Skeletal muscle satellite cell (primary cell): ENCODE measurements around the gene LEFTY2.

Experiments used
- H3K27me3 ChIP-seq: 2 replicates; pipeline ENCODE4 v1.7.0; 2013; ENCODE audit warnings: low read length; ENCODE audit not compliant: control insufficient read depth, insufficient read depth
- H3K36me3 ChIP-seq: 2 replicates; pipeline ENCODE4 v1.7.0; 2013; ENCODE audit warnings: mild to moderate bottlenecking, control low read depth, low read length; ENCODE audit not compliant: insufficient read depth
- H3K4me1 ChIP-seq: 2 replicates; pipeline ENCODE4 v1.7.0; 2013; ENCODE audit warnings: low read length; ENCODE audit not compliant: control insufficient read depth, insufficient read depth
- H3K4me2 ChIP-seq: 2 replicates; pipeline ENCODE4 v1.7.0; 2013; ENCODE audit warnings: mild to moderate bottlenecking, low read length
- H3K4me3 ChIP-seq: 2 replicates; pipeline ENCODE4 v1.7.0; 2013; ENCODE audit warnings: low read length
- H3K9ac ChIP-seq: 2 replicates; pipeline ENCODE4 v1.7.0; 2013; ENCODE audit warnings: mild to moderate bottlenecking, low read depth, low read length, moderate library complexity
- H3K9me3 ChIP-seq: replicated peaks from 2 replicates; pipeline ENCODE4 v1.7.0; 2013; ENCODE audit warnings: mild to moderate bottlenecking, control low read depth, low read length

Gene LEFTY2

DNA sequence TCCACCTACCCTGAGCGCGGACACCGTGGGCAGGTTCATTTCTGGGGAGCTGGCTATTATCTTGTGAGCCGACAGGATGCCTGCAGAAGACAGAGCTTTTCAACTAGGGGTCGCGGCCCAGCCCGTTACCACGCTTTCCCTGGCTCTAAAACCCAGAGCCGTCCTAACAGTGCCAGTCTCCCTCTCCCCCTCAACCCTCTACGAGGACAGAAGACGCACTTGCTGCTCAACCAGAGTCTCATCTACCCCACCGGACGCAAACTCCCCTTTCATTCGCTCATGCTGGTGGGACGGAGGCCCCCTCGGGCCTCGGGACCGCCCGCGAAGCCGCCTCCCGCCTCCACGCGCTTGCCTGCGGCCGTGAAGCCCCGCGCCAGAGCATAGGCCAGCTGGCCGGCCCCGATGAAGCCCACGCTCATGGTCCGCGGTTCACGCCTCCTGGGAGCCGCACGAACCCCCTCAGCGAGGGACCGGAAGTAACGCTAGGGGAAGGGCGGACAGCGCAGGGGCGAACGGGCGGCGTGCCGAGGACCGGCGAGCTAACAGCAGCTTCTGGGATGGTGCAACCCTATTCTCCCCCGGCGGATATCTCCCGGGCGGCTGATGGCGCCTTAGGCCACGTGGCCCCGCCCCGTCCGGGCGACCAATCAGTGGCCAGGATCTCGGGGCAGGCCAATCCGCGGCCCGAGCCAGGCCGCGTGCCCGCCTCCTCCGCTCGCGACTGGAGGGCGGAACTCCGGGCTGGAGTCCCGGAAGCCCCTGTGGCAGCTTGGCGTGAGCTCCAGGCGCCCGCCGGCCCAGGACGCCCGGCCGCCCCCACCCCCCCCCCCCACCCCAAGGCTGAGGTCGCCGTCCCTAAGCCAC lies 17.1 kb downstream of the LEFTY2 start, which contains the start of gene PYCR2:
Gene PYCR2 (minus strand): TSS at position 559 of the 864 bp plus-strand sequence. CDS start 140 bp downstream, at position 419.
- peak within 1 kb of the TSS; percentile 97 for H3K9ac ChIP-seq
- no peaks in the 10 kb centered on the region for H3K9me3 ChIP-seq
- peaks cover 21% of the 10 kb centered on the region for H3K36me3 ChIP-seq
- peaks cover 35% of the 10 kb centered on the region for H3K4me1 ChIP-seq
- peak within 1 kb of the TSS; percentile 91 for H3K4me2 ChIP-seq
- H3K27me3 ChIP-seq = no peaks in the 10 kb centered on the region
- H3K4me3 ChIP-seq = peak within 1 kb of the TSS; percentile 85

DNA sequence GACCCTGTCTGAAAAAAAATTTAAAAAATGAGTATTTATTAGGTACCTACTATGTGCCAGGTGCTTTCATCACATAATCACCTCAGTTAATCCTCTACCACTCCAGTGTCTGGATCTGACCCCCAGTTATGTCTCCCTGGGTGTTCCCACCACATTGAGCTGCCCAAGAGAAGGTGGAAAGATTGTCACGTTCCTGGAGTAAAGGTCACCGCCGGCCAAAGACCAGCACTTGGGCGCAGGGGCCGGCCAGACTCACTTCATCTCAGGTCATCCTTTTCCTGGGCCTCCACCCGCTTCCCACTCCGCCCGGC lies 17.7 kb downstream of the LEFTY2 start:
- peaks cover 35% of the 10 kb centered on the region for H3K4me1 ChIP-seq

GRCh38 chr1:225921734-225922709 lies 19.0 kb downstream of the LEFTY2 start:
- H3K4me1 ChIP-seq = peaks cover 35% of the 10 kb centered on the region
- H3K9ac ChIP-seq = no peak overlapping the region
- H3K27me3 ChIP-seq = no peaks in the 10 kb centered on the region
- no peak overlapping the region for H3K4me3 ChIP-seq
- no peak overlapping the region for H3K4me2 ChIP-seq
- H3K36me3 ChIP-seq = peaks cover 34% of the 10 kb centered on the region
- no peaks in the 10 kb centered on the region for H3K9me3 ChIP-seq

More for the DNA sequence above, 17.7 kb downstream of the LEFTY2 start:
- Histone ChIP-seq H3K9ac (peak overlapping the region; percentile 97), H3K9me3 (no peaks in the 10 kb centered on the region), H3K27me3 (no peaks in the 10 kb centered on the region), H3K4me3 (peak overlapping the region; percentile 85), H3K36me3 (peaks cover 24% of the 10 kb centered on the region), H3K4me2 (peak overlapping the region; percentile 83)

DNA sequence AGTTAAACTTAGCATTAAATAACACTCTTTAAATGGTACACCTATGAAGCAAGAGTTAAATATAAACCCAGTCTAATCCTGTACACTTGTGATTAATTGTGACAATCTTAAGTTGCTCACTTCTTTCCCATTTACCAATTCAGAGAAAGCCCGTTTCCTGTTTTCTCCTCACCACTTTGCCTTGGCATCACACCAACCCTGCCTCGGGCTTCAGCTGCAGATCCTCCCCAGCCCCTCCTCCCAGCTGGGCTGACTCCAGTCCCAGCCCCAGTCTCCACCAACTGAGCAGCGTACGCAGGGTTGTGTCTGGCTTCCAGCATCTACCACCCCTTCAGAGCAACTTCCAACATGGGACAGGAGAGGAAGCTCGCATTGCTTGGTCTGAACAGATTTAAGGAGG lies 21.1 kb downstream of the LEFTY2 start:
- Histone ChIP-seq H3K4me2 (peak overlapping the region; percentile 4), H3K4me3 (no peak overlapping the region), H3K27me3 (no peaks in the 10 kb centered on the region), H3K9me3 (no peaks in the 10 kb centered on the region), H3K9ac (no peak overlapping the region), H3K4me1 (peaks cover 28% of the 10 kb centered on the region), H3K36me3 (peaks cover 41% of the 10 kb centered on the region)

DNA sequence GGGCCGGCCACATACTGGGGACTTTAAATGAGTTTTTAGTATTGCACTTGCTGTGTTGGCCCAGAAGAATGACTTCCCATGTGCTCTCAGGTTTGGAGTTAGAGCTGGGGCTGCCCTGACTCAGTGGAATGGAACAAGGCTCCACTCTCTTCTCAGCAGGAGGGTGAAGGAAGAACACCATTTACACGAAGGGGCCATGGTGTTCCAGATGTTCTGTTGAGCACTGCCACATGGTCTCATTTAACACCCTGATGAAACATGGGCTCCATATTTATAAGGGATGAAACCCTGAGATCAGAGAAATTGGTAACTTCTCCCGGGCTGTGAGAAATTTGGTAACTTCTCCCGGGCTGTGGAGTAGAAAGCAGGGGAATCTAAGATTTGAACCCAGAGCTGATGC lies 22.7 kb downstream of the LEFTY2 start:
- H3K9ac ChIP-seq = no peak overlapping the region
- no peaks in the 10 kb centered on the region for H3K27me3 ChIP-seq
- no peaks in the 10 kb centered on the region for H3K9me3 ChIP-seq
- H3K4me3 ChIP-seq = no peak overlapping the region
- peaks cover 21% of the 10 kb centered on the region for H3K4me1 ChIP-seq
- peaks cover 41% of the 10 kb centered on the region for H3K36me3 ChIP-seq
- no peak overlapping the region for H3K4me2 ChIP-seq

- H3K36me3 ChIP-seq = peaks cover 38% of the 10 kb centered on the region
- no peak overlapping the region for H3K4me2 ChIP-seq
- peaks cover 14% of the 10 kb centered on the region for H3K4me1 ChIP-seq
These were observed 23.5 kb downstream of the LEFTY2 start for GRCh38 chr1:225917536-225917935.

DNA sequence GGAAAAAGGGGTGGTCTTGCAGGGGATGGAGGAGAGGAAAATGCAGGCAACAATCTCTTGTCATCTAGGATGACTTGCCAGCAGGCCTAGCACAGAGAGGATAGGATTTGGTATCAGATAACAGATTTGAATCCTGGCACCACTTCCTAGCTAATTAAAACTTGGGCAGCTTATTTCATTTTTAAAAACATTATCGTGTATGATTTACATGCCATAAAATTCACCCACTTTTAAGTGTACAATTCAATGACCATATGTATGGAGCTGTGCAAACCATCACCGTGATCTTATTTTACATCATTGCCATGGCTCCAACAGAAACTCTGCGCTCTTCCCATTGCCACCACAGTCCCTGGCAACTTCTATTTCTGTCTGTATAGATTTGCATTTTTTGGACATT lies 23.9 kb downstream of the LEFTY2 start:
- Histone ChIP-seq H3K4me3 (no peak overlapping the region), H3K27me3 (no peaks in the 10 kb centered on the region), H3K9me3 (no peaks in the 10 kb centered on the region), H3K36me3 (peaks cover 33% of the 10 kb centered on the region), H3K9ac (no peak overlapping the region), H3K4me2 (no peak overlapping the region), H3K4me1 (peaks cover 10% of the 10 kb centered on the region)

More at GRCh38 chr1:225917536-225917935, 23.5 kb downstream of the LEFTY2 start:
- no peak overlapping the region for H3K9ac ChIP-seq
- H3K27me3 ChIP-seq = no peaks in the 10 kb centered on the region
- no peak overlapping the region for H3K4me3 ChIP-seq
- no peaks in the 10 kb centered on the region for H3K9me3 ChIP-seq

GRCh38 chr1:225915538-225915991 lies 25.5 kb downstream of the LEFTY2 start:
- peaks cover 21% of the 10 kb centered on the region for H3K36me3 ChIP-seq
- peaks cover 9% of the 10 kb centered on the region for H3K4me1 ChIP-seq
- H3K9ac ChIP-seq = no peak overlapping the region
- H3K4me2 ChIP-seq = no peak overlapping the region
- no peak overlapping the region for H3K4me3 ChIP-seq
- no peaks in the 10 kb centered on the region for H3K9me3 ChIP-seq
- H3K27me3 ChIP-seq = no peaks in the 10 kb centered on the region

GRCh38 chr1:225914947-225915346 lies 26.1 kb downstream of the LEFTY2 start:
- Histone ChIP-seq H3K9ac (no peak overlapping the region), H3K4me3 (no peak overlapping the region), H3K4me1 (peaks cover 6% of the 10 kb centered on the region), H3K9me3 (no peaks in the 10 kb centered on the region), H3K36me3 (peaks cover 21% of the 10 kb centered on the region), H3K27me3 (no peaks in the 10 kb centered on the region), H3K4me2 (no peak overlapping the region)

GRCh38 chr1:225914391-225914790 lies 26.6 kb downstream of the LEFTY2 start:
- Histone ChIP-seq H3K9ac (no peak overlapping the region), H3K36me3 (peaks cover 21% of the 10 kb centered on the region), H3K4me2 (no peak overlapping the region), H3K4me1 (peaks cover under 1% of the 10 kb centered on the region), H3K27me3 (no peaks in the 10 kb centered on the region), H3K4me3 (no peak overlapping the region), H3K9me3 (no peaks in the 10 kb centered on the region)
